ENCODE data around the gene SPDL1. TPM values are rescaled to one million over a fixed set of nuclear protein-coding genes. Genes with fewer than 3 reads are reported as not detected.

SPDL1 gene
- total and polyA plus RNA-seq, 9 donors: 4.1 to 10.4 (median 7.2) TPM

GRCh38 chr5:169591636-169592035 is 8.1 kb downstream of the SPDL1 start:
- 0 to 25% (median 0%) methylated on average over 1 of the region's 1 CpG for WGBS, 3 donors
- TF ChIP-seq POLR2A (IDR thresholded peaks at IDR 0.05) (no peak), EP300 (IDR thresholded peaks at IDR 0.05) (no peak)
- TF ChIP-seq, protein P1, sequence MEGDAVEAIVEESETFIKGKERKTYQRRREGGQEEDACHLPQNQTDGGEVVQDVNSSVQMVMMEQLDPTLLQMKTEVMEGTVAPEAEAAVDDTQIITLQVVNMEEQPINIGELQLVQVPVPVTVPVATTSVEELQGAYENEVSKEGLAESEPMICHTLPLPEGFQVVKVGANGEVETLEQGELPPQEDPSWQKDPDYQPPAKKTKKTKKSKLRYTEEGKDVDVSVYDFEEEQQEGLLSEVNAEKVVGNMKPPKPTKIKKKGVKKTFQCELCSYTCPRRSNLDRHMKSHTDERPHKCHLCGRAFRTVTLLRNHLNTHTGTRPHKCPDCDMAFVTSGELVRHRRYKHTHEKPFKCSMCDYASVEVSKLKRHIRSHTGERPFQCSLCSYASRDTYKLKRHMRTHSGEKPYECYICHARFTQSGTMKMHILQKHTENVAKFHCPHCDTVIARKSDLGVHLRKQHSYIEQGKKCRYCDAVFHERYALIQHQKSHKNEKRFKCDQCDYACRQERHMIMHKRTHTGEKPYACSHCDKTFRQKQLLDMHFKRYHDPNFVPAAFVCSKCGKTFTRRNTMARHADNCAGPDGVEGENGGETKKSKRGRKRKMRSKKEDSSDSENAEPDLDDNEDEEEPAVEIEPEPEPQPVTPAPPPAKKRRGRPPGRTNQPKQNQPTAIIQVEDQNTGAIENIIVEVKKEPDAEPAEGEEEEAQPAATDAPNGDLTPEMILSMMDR (IDR thresholded peaks at IDR 0.05): no peak
- Histone ChIP-seq H3K27ac (no peak overlapping the region), H3K9me3 (no peaks in the 10 kb centered on the region), H3K4me3 (no peak overlapping the region), H3K4me1 (ENCODE audit: insufficient read depth) (no peaks in the 10 kb centered on the region), H3K27me3 (no peaks in the 10 kb centered on the region), H3K36me3 (no peaks in the 10 kb centered on the region)
- no peak for DNase-seq
- intact Hi-C loops (cut with DNase I): no loop called here

- H3K27ac ChIP-seq: no peak overlapping the region
- intact Hi-C loops (cut with DNase I): no loop called here
- H3K36me3 ChIP-seq: no peaks in the 10 kb centered on the region
Measured at GRCh38 chr5:169592937-169593650, 9.5 kb downstream of the SPDL1 start.

DNA sequence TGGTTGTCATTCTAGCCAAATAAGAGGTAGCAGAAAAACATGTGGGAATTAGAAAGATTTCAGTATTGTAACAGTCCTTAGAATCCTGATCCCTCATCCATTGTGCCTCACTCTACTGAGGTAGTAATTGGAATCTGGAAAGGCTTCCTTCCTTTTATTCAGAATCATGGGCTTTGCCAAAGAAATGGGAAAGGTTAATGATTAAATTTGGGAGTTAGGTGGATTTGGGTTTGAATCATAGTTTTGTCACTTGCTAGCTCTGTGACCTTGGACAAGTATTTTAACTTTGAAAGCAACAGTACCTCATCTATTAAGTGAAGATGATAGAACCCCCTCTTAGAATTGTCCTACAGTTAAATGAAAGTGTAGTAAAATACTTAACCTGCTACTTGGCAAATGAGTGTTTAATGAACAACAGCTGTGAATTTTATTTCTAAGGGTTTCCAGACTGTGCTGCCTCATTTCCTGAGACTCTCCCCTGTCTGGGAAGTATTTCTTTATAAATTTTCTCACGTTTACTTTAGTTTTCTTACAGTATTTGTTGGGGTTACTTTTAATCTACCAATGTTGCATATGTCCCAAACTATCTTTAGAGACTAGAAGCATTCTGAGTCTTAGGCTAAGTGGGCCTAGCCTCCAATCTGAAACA is 11.7 kb downstream of the SPDL1 start:
- Histone ChIP-seq H3K9me3 (no peaks in the 10 kb centered on the region), H3K36me3 (no peaks in the 10 kb centered on the region), H3K27me3 (no peaks in the 10 kb centered on the region), H3K4me1 (ENCODE audit: insufficient read depth) (no peaks in the 10 kb centered on the region), H3K4me3 (no peak overlapping the region), H3K27ac (no peak overlapping the region)
- TF ChIP-seq, protein P1 (IDR thresholded peaks at IDR 0.05): no peak
- TF ChIP-seq POLR2A (IDR thresholded peaks at IDR 0.05) (no peak), EP300 (IDR thresholded peaks at IDR 0.05) (no peak)
- intact Hi-C loops (cut with DNase I): no loop called here
- 39 to 53% (median 52%) methylated on average over 1 of the region's 1 CpG for WGBS, 3 donors
- DNase-seq: no peak

More at GRCh38 chr5:169592937-169593650, 9.5 kb downstream of the SPDL1 start:
- Histone ChIP-seq H3K9me3 (no peaks in the 10 kb centered on the region), H3K27me3 (no peaks in the 10 kb centered on the region), H3K4me3 (no peak overlapping the region), H3K4me1 (ENCODE audit: insufficient read depth) (no peaks in the 10 kb centered on the region)
- DNase-seq: no peak
- WGBS, 3 donors: 97% methylated on average over 6 of the region's 6 CpGs
- TF ChIP-seq EP300 (IDR thresholded peaks at IDR 0.05): no peak
- no peak for TF ChIP-seq POLR2A (IDR thresholded peaks at IDR 0.05)
- TF ChIP-seq, protein P1 (IDR thresholded peaks at IDR 0.05): no peak

DNA sequence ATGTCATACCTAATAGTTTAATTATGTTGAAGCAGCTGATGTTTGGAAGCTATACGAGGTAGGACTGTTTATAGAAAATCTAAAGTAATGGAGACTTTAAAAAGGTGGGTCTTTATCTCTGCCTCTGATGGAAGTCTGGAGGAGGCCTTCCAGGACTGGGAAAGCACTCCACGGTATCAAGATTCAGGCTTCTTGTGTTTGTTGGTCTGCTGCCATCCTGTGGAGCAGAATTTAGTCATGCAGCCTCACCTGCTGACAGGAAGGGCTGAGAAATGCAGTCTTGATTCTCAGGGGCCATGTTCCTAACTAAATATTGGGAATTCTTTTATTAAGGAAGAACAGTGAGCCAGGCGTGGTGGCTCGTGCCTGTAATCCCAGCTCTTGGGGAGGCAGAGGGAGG is 15.9 kb downstream of the SPDL1 start:
- no peak for DNase-seq
- Histone ChIP-seq H3K4me3 (no peak overlapping the region), H3K27me3 (no peaks in the 10 kb centered on the region), H3K27ac (no peak overlapping the region), H3K9me3 (no peaks in the 10 kb centered on the region), H3K36me3 (no peaks in the 10 kb centered on the region), H3K4me1 (ENCODE audit: insufficient read depth) (no peaks in the 10 kb centered on the region)
- TF ChIP-seq EP300 (IDR thresholded peaks at IDR 0.05): no peak
- TF ChIP-seq, protein P1 (IDR thresholded peaks at IDR 0.05): no peak
- no peak for TF ChIP-seq POLR2A (IDR thresholded peaks at IDR 0.05)
- intact Hi-C loops (cut with DNase I): no loop called here
- WGBS, 3 donors: 85 to 94% (median 93%) methylated on average over 4 of the region's 4 CpGs

Measured in ovary (tissue), 9 donors.